Psoas muscle (tissue), 8 donors: ENCODE data around the gene MRPS12. TPM values are rescaled to one million over a fixed set of nuclear protein-coding genes. Genes with fewer than 3 reads are reported as not detected.

ENCODE experiments used
- ATAC-seq, 4 donors: fragments of 200-7000 bp; cut with Tn5 transposase; one replicate each; pipeline ENCODE4 v1.9.1; 2020; ENCODE audit warnings: moderate library complexity in 3 of 4, mild to moderate bottlenecking in 2 of 4
- DNase-seq, 2 donors: peaks; one replicate each; pipeline ENCODE4 v3.0.0-alpha.2; 2020
- H3K27ac ChIP-seq: fragments of 200-600 bp; one replicate; pipeline ENCODE4 v1.8.0; 2022
- H3K27me3 ChIP-seq, 3 donors: fragments of 200-600 bp in 1 of 3; one replicate each; pipeline versions ENCODE4 v1.6.1 to v1.8.0; 2013 to 2022; ENCODE audit warnings: low read length in 2 of 3, mild to moderate bottlenecking in 2 of 3, moderate library complexity in 1 of 3; ENCODE audit not compliant: insufficient read depth in 3 of 3
- H3K36me3 ChIP-seq, 2 donors: fragments of 200-600 bp in 1 of 2; one replicate each; pipeline versions ENCODE4 v1.6.1 to v1.8.0; 2013 to 2022; ENCODE audit warnings: low read depth in 1 of 2, mild to moderate bottlenecking in 1 of 2, moderate library complexity in 1 of 2; ENCODE audit not compliant: insufficient read depth in 1 of 2
- H3K4me1 ChIP-seq: fragments of 200-600 bp; one replicate; pipeline ENCODE4 v1.8.0; 2022
- H3K4me3 ChIP-seq: fragments of 200-600 bp; one replicate; pipeline ENCODE4 v1.8.0; 2022; ENCODE audit warnings: mild to moderate bottlenecking
- H3K9me3 ChIP-seq: fragments of 200-600 bp; one replicate; pipeline ENCODE4 v1.8.0; 2022
- CTCF ChIP-seq: fragments of 200-600 bp; IDR thresholded peaks from one replicate; pipeline ENCODE4 v1.8.0; 2022; ENCODE audit warnings: antibody characterized with exemption
- WGBS, 3 donors: extraction: QIAGEN DNeasy Blood & Tissue Kit; methylation state at CpG; one replicate each; pipeline versions ENCODE4 v1.1.6 to v1.1.7; 2013; 5-methylcytosine and 5-hydroxymethylcytosine counted together
- intact Hi-C, 2 donors: fragments of 100-400 bp; cut with DNase I; formaldehyde crosslinking; loops; one replicate each; pipeline versions ENCODE4 v1.11.0 to v1.14.2; 2022
- polyA plus RNA-seq, 3 donors: library from polyadenylated mRNA; stranded (reverse); fragments of 200-250 nt; gene quantifications; one replicate each; pipeline ENCODE4 v1.2.3, GENCODE V29; 2013
- total RNA-seq, 4 donors: library from RNA; stranded (reverse); fragmentation: NEBNext Ultra II Directional in 2 of 4; extraction: Animal tissue kit (Norgen Biotek cat#: 25700) in 2 of 4; gene quantifications; one replicate each; pipeline versions ENCODE4 v1.2.1 to v1.2.4, GENCODE V29; 2021 to 2023
- donor health status: healthy with polysubstance abuse.
- donor health status: DM: no; HTN: no; CAD: no; lungs with moderate emphysema.
- donor health status: Bipolar disorder and iron deficiency.
- donor health status: healthy.
- donor health status: DM: yes; HTN: yes; CAD: no.
- donor health status: DM: no; HTN: no; CAD: no.
- donor health status: DM: no; HTN: no; CAD: no.
- donor health status: DM: yes; HTN: yes; CAD: no.

Gene MRPS12
- total and polyA plus RNA-seq, 7 donors, result 33.8 to 175 (median 70.5) TPM

- ATAC-seq (no peak), DNase-seq (no peak)
- WGBS, 3 donors, result 84 to 98% (median 88%) methylated on average over 3 of the region's 3 CpGs
- no peaks in the 10 kb centered on the region for H3K36me3 ChIP-seq
- H3K9me3 ChIP-seq, result no peaks in the 10 kb centered on the region
- no peak overlapping the region for H3K27ac ChIP-seq
- H3K27me3 ChIP-seq, result no peaks in the 10 kb centered on the region
- no peak for TF ChIP-seq CTCF
- H3K4me1 ChIP-seq, result peaks cover 6% of the 10 kb centered on the region
- no peak overlapping the region for H3K4me3 ChIP-seq
- intact Hi-C loops, result no loop called here
These were observed 15.0 kb downstream of the MRPS12 start for GRCh38 chr19:38945562-38946228.

GRCh38 chr19:38946229-38947010, 15.7 kb downstream of the MRPS12 start:
- Histone ChIP-seq H3K9me3 (no peaks in the 10 kb centered on the region), H3K27ac (no peak overlapping the region), H3K27me3 (no peaks in the 10 kb centered on the region), H3K4me3 (no peak overlapping the region), H3K36me3 (no peaks in the 10 kb centered on the region), H3K4me1 (peaks cover 6% of the 10 kb centered on the region)
- WGBS, 3 donors, result 86 to 88% (median 87%) methylated on average over 11 of the region's 11 CpGs
- ATAC-seq (no peak), DNase-seq (no peak)
- TF ChIP-seq CTCF, result no peak
- intact Hi-C loops, result no loop called here

- peak; percentile 87 to 88 for DNase-seq
- peak overlapping the region; percentile 56 for H3K4me3 ChIP-seq
- H3K4me1 ChIP-seq, result peaks cover 6% of the 10 kb centered on the region
- intact Hi-C loops, result no loop called here
- no peaks in the 10 kb centered on the region for H3K9me3 ChIP-seq
- peak; percentile 89 to 95 (median 92) for ATAC-seq
- no peaks in the 10 kb centered on the region for H3K36me3 ChIP-seq
- no peak for TF ChIP-seq CTCF
- 8 to 13% (median 11%) methylated on average over 66 to 72 of the region's 72 CpGs for WGBS, 3 donors
- no peaks in the 10 kb centered on the region for H3K27me3 ChIP-seq
- no peak overlapping the region for H3K27ac ChIP-seq
These were observed 19.0 kb downstream of the MRPS12 start for GRCh38 chr19:38949580-38950367.

GRCh38 chr19:38951187-38951586, 20.4 kb downstream of the MRPS12 start:
- H3K36me3 ChIP-seq, result no peaks in the 10 kb centered on the region
- WGBS, 3 donors, result 66 to 81% (median 71%) methylated on average over 3 of the region's 3 CpGs
- H3K9me3 ChIP-seq, result no peaks in the 10 kb centered on the region
- no peak for TF ChIP-seq CTCF
- no peak overlapping the region for H3K27ac ChIP-seq
- H3K4me3 ChIP-seq, result no peak overlapping the region
- H3K4me1 ChIP-seq, result peaks cover 6% of the 10 kb centered on the region
- DNase-seq (no peak), ATAC-seq (no peak)
- intact Hi-C loops, result no loop called here
- no peaks in the 10 kb centered on the region for H3K27me3 ChIP-seq
